Activated naive CD4-positive, alpha-beta T cell treated with anti-CD3 and anti-CD28 coated beads, Interleukin-2, amount 50 U/mL, for 24 hours (primary cell): ENCODE data around the gene PYURF.
"Not testable (repeated sequence)": the region's sequence is repeated elsewhere in the genome, so short reads cannot be mapped to it uniquely, and the experiment has no call there.

Experiments used
- H3K27ac Mint-ChIP-seq: one replicate; pipeline ENCODE4 v1.8.0; 2021; ENCODE audit warnings: mild to moderate bottlenecking, mixed read lengths
- H3K27me3 Mint-ChIP-seq: one replicate; pipeline ENCODE4 v1.8.0; 2021; ENCODE audit warnings: mixed read lengths
- H3K36me3 Mint-ChIP-seq: one replicate; pipeline ENCODE4 v1.8.0; 2021; ENCODE audit warnings: mixed read lengths
- H3K4me1 Mint-ChIP-seq: one replicate; pipeline ENCODE4 v1.8.0; 2021; ENCODE audit warnings: mixed read lengths
- H3K4me3 Mint-ChIP-seq: one replicate; pipeline ENCODE4 v1.8.0; 2021; ENCODE audit warnings: mild to moderate bottlenecking, mixed read lengths
- H3K9me3 Mint-ChIP-seq: one replicate; pipeline ENCODE4 v1.8.0; 2021; ENCODE audit warnings: mixed read lengths

The PYURF gene, protein sequence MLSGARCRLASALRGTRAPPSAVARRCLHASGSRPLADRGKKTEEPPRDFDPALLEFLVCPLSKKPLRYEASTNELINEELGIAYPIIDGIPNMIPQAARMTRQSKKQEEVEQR

DNA sequence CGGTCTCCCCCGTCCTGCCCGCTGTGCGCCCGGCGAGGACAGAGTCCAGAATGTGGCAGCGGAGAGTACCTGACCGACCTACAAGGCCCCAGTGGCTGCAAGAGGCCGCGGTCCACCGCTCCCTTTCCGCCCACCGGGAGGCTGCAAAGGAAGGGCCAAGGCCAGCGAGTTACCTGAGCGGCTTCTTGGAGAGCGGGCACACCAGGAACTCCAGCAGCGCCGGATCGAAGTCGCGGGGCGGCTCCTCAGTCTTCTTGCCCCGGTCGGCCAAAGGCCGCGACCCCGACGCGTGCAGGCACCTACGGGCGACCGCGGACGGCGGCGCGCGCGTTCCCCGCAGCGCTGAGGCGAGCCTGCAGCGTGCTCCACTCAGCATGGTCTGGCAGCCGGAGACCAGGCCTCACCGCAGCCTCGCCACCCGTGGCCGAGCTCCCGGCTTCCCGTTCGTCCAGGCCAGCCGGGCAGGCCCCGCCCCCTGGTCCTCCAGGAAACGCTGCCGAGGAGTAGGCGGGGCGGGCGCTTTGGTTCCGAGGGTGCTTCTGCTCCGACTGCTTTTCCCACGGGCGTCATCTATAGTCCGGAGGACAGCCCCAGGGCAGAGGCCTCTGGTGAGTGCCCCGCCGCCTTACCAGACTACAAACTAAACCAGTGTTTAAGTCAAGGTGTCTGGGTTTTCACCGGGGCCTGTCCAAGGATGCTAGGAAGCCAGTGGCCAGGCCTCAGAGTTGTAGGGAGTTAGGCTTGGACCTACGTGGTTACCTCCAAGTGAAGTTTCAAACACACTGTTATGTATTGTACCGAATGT is at the start of gene PYURF:
PYURF (minus strand) TSS at position 452 of the 805 bp plus-strand sequence; CDS start at position 376, 76 bp downstream.
- Mint-ChIP-seq H3K4me3 (peak within 1 kb of the TSS; percentile 99), H3K36me3 (peaks cover 7% of the 10 kb centered on the region), H3K27ac (peak within 1 kb of the TSS; percentile 97), H3K9me3 (no peaks in the 10 kb centered on the region), H3K4me1 (peaks cover 52% of the 10 kb centered on the region), H3K27me3 (no peaks in the 10 kb centered on the region)

DNA sequence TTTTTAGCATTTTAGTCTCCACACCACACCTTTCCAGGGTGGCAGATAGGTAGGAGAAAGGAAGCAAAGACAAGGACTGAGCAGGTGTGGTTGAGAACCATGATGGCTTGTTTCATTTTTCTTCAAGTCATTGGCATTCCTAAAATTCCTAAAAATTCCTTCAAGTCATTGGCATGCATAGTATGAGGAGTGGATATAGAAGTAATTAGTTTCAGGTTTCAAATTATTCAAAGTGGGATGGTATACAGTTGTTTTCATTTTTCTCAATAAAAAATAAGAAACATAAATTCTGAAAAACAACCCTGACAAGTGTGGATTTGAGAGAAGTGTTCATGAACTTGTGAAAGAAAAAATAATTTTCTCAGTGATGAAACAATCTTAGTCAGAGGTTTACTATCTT is 46.4 kb upstream of the PYURF start:
- Mint-ChIP-seq H3K27ac (no peak overlapping the region), H3K4me1 (no peaks in the 10 kb centered on the region), H3K4me3 (no peak overlapping the region), H3K36me3 (no peaks in the 10 kb centered on the region), H3K9me3 (peaks cover 7% of the 10 kb centered on the region), H3K27me3 (peaks cover 5% of the 10 kb centered on the region)

DNA sequence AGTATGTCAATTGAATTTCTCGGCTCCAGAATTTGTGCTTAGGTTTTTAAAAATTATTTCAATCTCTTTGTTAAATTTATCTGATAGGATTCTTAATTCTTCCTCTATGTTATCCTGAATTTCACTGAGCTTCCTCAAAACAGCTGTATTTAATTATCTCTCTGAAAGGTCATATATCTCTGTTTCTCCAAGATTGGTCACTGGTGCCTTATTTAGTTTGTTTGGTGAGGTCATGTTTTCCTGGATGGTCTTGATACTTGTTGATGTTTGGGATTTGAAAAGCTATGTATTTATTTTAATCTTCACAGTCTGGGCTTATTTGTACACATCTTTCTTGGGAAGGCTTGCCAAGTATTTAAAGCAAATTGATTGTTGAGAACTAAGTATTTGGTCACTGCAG is 44.0 kb upstream of the PYURF start:
- no peaks in the 10 kb centered on the region for H3K4me1 Mint-ChIP-seq
- no peaks in the 10 kb centered on the region for H3K36me3 Mint-ChIP-seq
- peaks cover 5% of the 10 kb centered on the region for H3K27me3 Mint-ChIP-seq
- no peak overlapping the region for H3K27ac Mint-ChIP-seq
- H3K4me3 Mint-ChIP-seq: no peak overlapping the region
- peaks cover 7% of the 10 kb centered on the region for H3K9me3 Mint-ChIP-seq

DNA sequence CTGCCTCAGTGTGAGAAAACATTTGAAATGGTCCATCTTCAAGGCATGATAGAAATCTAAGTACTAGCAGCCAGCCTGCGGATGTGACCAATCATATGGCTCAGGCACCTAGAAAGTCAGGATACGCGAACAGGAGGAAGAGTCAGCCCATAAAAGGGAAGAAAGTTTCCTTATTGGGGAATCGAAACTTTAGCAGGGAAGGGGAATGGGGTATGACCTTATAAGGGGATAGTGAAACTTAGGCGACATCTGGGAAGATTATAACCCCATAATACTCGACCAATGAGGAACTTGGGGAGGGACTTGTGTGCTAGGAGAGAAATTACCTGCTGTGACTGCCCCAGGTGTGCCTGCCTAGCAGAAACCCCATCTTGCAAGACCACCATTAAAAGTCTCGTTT is 26.2 kb upstream of the PYURF start:
- Mint-ChIP-seq H3K9me3 (no peaks in the 10 kb centered on the region), H3K36me3 (no peaks in the 10 kb centered on the region), H3K4me3 (no peak overlapping the region)

DNA sequence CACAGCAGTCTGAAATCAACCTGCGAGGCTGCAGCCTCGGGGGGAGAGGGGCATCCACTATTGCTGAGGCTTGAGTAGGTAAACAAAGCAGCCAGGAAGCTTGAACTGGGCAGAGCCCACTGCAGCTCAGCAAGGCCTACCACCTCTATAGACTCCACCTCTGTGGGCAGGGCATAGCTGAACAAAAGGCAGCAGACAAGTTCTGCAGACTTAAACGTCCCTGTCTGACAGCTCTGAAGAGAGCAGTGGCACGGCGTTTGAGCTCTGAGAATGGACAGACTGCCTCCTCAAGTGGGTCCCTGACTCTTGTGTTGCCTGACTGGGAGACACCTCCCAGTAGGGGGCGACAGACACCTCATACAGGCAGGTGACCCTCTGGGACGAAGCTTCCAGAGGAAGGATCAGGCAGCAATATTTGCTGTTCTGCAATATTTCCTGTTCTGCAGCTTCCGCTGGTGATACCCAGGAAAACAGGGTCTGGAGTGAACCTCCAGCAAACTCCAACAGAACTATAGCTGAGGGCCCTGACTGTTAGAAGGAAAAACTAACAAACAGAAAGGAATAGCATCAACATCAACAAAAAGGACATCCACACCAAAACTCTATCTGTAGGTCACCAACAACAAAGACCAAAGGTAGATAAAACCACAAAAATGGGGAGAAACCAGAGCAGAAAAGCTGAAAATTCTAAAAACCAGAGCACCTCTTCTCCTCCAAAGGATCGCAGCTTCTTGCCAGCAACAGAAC is 15.9 kb upstream of the PYURF start:
- H3K4me3 Mint-ChIP-seq: peak overlapping the region; percentile 34
- not testable (repeated sequence) for H3K4me1 Mint-ChIP-seq, H3K9me3 Mint-ChIP-seq, H3K27me3 Mint-ChIP-seq, H3K36me3 Mint-ChIP-seq
- peak overlapping the region; percentile 52 for H3K27ac Mint-ChIP-seq

More for the DNA sequence above, 26.2 kb upstream of the PYURF start:
- H3K27ac Mint-ChIP-seq: no peak overlapping the region
- H3K4me1 Mint-ChIP-seq: no peaks in the 10 kb centered on the region
- no peaks in the 10 kb centered on the region for H3K27me3 Mint-ChIP-seq

DNA sequence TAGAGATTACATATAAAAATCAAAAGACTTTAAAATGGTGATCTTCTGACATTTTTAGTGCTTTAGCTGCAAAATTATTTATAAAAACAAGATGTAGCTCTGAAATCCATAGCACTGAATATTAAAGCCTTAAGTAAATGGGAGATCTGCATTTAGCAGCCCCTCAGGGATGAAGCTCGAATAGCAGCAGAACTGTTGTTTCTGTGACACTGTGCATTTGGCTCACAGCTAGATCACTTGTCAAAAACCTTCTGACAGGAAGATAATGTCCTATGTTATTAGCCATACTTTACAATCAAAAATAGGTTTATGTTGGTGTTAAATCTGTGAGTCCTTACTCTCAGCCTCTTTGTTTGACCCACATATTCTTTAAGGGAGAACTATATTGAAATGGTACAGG is 14.1 kb upstream of the PYURF start:
- no peaks in the 10 kb centered on the region for H3K9me3 Mint-ChIP-seq
- H3K27ac Mint-ChIP-seq: no peak overlapping the region
- H3K4me3 Mint-ChIP-seq: no peak overlapping the region
- peaks cover 9% of the 10 kb centered on the region for H3K4me1 Mint-ChIP-seq
- H3K36me3 Mint-ChIP-seq: no peaks in the 10 kb centered on the region
- H3K27me3 Mint-ChIP-seq: no peaks in the 10 kb centered on the region

DNA sequence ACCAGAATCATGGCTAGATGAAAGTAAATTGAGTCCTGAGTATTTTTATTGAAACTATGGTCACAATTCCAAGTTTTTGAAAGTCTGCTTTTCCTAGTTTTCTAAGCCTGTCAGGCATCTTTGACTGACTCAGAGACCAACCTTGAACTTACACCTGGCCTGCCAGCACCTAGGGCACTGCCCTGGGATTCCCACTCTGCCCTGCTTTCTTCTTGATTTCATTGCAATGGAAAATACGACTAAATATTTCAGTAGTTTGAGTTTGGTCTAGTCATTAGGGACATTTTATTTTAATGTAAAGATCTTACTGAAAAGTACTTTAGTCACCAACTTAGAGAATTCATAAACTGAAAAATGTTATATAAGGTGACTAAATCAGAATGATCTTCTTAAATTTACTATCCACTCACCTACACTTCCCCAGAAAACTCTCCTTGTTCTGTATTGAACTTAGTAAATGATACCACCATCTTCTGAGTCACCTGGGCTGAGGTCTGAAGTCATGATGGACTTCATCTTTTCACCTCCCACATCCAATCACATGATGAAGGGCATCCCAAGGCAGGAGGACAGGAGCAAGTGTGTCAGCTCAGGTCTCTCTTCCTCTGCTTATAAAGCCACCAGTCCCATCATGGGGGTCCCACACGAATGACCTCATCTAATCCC is 11.6 kb upstream of the PYURF start:
- H3K4me1 Mint-ChIP-seq: peaks cover 9% of the 10 kb centered on the region
- no peak overlapping the region for H3K4me3 Mint-ChIP-seq
- H3K9me3 Mint-ChIP-seq: no peaks in the 10 kb centered on the region
- H3K36me3 Mint-ChIP-seq: no peaks in the 10 kb centered on the region
- H3K27ac Mint-ChIP-seq: no peak overlapping the region
- no peaks in the 10 kb centered on the region for H3K27me3 Mint-ChIP-seq

DNA sequence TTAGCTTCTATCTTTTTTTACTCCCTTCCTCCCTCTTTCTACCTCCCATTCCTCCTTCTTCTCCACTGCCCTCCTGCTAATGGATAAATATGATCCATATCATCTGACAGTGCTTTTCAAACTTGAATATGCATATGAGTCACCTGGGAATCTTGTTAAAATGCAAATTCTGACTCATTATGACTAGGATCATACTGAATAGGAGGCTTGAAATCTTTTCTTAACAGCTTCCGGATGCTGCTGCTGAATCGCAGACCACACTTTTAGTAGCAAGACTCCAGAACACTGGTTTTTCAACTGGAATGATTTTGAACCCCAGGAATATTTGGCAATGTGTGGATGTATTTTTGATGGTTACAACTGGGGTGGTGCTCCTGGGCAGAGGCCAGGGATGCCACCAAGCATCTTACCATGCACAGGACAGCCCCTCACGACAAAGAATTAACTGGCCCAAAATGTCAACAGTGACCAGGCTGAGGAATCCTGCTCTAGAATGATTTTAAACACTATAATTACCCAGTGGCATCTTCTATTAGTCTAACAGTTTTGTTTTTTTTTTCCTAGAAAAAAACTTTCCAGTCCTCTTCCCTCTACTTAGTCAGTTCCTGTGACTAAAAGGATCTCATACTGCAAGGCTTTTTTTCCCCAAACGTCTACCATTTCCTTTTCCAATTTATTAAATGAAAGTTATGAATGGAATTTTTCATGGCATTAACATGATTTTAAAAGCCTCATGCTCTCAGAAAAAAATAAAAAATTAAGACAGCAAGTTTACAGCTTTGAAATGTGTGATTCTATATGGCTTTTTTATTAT is 10.6 kb upstream of the PYURF start:
- Mint-ChIP-seq H3K27me3 (no peaks in the 10 kb centered on the region), H3K4me1 (peaks cover 3% of the 10 kb centered on the region), H3K27ac (no peak overlapping the region), H3K36me3 (no peaks in the 10 kb centered on the region), H3K4me3 (no peak overlapping the region), H3K9me3 (no peaks in the 10 kb centered on the region)

DNA sequence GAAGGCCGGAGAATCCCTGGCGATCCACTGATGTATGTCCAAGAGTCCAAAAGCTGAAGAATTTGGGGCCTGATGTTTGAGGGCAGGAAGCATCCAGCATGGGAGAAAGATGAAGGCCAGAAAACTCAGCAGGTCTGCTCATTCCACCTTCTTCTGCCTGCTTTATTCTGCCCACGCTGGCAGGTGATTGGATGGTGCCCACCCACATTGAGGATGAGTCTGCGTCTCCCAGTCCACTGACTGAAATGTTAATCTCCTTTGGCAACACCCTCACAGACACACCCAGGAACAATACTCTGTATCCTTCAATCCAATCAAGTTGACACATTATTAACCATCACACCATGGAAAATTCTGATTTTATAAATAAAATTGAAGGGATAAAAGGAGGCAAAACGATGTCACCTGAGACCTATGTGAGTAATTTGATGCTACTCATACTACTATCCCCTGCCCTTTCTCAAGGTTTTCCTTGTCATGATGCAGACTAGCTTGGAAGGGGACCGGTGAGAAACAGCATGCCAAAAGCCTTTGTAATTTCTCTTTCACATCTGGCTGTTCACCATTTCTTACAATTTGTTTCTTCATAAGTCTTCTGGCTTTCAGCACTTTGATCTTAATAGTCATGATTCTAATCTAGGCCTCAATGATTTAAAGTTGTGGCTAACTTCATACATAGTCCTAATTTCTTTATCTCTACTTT is 9.7 kb upstream of the PYURF start:
- no peak overlapping the region for H3K27ac Mint-ChIP-seq
- no peaks in the 10 kb centered on the region for H3K9me3 Mint-ChIP-seq
- H3K4me1 Mint-ChIP-seq: peaks cover 3% of the 10 kb centered on the region
- H3K27me3 Mint-ChIP-seq: no peaks in the 10 kb centered on the region
- no peak overlapping the region for H3K4me3 Mint-ChIP-seq
- no peaks in the 10 kb centered on the region for H3K36me3 Mint-ChIP-seq

DNA sequence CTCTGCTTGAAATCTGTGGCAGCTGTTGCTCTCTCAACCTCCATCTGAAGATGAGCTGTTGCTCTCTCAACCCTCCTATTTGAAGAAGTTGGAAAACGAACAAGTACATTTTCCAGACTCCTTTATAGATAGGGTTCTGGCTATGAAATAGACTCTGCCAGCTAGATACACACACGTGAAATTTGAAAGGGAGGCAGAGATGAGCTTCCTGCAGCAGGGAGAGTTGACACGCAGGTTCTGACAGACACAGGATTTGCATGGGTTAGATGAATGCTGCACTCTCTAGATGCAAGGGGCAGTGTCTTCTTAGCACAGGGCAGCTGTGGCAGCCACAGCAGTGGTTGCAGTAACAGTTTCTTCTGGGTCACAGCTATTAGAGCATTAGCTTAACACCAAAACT is 8.0 kb upstream of the PYURF start:
- Mint-ChIP-seq H3K4me1 (peaks cover 11% of the 10 kb centered on the region), H3K36me3 (no peaks in the 10 kb centered on the region), H3K4me3 (no peak overlapping the region), H3K9me3 (no peaks in the 10 kb centered on the region), H3K27me3 (no peaks in the 10 kb centered on the region), H3K27ac (no peak overlapping the region)

DNA sequence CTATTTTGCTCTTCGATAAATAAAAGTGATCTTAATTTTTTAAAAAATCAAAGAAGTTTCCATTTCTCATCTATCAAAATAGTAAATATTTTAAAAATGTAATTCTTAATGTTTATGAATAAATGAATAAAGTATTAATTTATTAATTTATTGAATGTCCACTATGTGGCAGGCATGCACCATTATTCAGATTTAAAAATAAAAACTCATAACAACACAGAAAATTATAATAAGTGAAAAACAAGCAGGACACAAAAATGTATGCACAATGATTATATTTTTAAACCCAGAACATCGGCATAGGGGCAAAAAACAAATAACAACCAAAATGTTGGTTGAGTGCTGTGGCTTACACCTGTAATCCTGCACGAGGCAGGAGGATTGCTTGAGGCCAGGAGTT is 5.3 kb upstream of the PYURF start:
- no peak overlapping the region for H3K27ac Mint-ChIP-seq
- no peaks in the 10 kb centered on the region for H3K27me3 Mint-ChIP-seq
- peaks cover 33% of the 10 kb centered on the region for H3K4me1 Mint-ChIP-seq
- H3K36me3 Mint-ChIP-seq: no peaks in the 10 kb centered on the region
- no peak overlapping the region for H3K4me3 Mint-ChIP-seq
- no peaks in the 10 kb centered on the region for H3K9me3 Mint-ChIP-seq

DNA sequence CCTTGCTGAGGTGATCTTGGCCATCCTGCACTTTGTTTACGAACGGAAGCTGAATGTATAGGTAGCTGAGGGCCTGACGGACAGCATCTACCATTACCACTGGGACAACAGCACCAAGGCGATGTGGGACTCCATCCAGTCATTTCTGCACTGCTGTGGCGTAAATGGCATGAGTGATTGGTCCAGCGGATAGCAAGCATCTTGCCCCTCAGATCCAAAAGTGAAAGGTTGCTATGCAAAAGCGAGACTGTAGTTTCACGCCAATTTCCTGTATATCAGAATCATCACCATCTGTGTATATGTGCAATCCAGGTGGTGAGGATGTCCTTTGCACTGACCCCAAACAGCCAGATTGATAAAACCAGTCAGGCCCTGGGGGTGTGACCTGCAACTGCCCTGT is 4.2 kb upstream of the PYURF start:
- H3K36me3 Mint-ChIP-seq: peaks cover 1% of the 10 kb centered on the region
- no peaks in the 10 kb centered on the region for H3K9me3 Mint-ChIP-seq
- peaks cover 34% of the 10 kb centered on the region for H3K4me1 Mint-ChIP-seq
- no peak overlapping the region for H3K27ac Mint-ChIP-seq
- no peaks in the 10 kb centered on the region for H3K27me3 Mint-ChIP-seq
- no peak overlapping the region for H3K4me3 Mint-ChIP-seq

DNA sequence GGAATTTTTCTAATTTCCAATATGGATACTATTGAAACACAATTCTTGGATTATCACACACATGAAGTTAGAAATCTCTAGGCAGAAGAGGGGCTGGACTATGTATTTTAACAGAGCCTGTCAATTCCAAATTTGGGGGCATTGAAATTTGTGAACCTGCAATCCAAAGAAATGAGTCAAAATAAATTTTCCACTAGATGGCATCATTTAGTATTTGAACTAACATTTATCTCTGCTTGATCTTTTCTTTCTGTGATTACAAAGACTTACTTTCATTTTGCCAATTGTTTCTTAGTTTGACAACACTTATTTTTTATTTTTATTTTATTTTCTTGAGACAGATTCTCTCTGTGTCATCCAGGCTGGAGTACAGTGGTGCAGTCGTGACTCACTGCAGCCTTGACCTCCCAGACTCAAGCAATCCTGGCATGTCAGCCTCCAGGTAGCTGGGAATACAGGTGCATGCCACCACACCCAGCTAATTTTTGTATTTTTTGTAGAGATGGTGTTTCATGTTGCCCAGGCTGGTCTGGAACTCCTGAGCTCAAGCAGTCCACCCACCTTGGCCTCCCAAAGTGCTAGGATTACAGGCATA is 2.7 kb upstream of the PYURF start:
- Mint-ChIP-seq H3K27me3 (no peaks in the 10 kb centered on the region), H3K27ac (no peak overlapping the region), H3K9me3 (no peaks in the 10 kb centered on the region), H3K4me3 (no peak overlapping the region), H3K4me1 (peaks cover 49% of the 10 kb centered on the region), H3K36me3 (peaks cover 2% of the 10 kb centered on the region)

DNA sequence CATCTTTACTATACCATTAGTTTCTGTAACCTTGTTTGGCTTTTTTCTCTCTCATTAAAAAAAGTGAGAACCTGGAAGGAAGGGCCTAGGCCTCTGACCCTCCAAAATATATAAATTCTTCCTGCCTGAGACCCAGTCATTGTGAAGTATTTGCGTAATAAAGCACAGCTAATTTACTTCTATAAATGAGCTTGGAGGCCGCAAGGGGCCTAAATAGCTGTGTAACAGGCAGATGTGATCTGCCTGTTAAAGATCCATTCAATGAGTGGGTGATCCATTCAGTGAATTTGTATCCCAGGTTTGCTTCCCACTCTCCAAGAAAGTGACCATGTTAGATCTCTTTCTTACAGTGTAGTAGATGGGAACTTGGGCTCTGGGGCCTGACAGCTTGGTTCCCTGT is 595 bp upstream of the PYURF start:
- H3K4me1 Mint-ChIP-seq: peaks cover 52% of the 10 kb centered on the region

More for the DNA sequence above, 595 bp upstream of the PYURF start:
- H3K9me3 Mint-ChIP-seq: no peaks in the 10 kb centered on the region
- no peaks in the 10 kb centered on the region for H3K27me3 Mint-ChIP-seq
- peak overlapping the region; percentile 41 for H3K27ac Mint-ChIP-seq
- H3K4me3 Mint-ChIP-seq: peak overlapping the region; percentile 99
- H3K36me3 Mint-ChIP-seq: peaks cover 7% of the 10 kb centered on the region
